ENCODE data around the gene ENTR1. TPM values are rescaled to one million over a fixed set of nuclear protein-coding genes. Genes with fewer than 3 reads are reported as not detected.

The ENTR1 gene
- total and polyA plus RNA-seq, 10 of the 15 experiments (the other 5 are each of a cell fraction or from before 2014, with no cell fraction given): 8.2 to 96.4 (median 41.1) TPM

DNA sequence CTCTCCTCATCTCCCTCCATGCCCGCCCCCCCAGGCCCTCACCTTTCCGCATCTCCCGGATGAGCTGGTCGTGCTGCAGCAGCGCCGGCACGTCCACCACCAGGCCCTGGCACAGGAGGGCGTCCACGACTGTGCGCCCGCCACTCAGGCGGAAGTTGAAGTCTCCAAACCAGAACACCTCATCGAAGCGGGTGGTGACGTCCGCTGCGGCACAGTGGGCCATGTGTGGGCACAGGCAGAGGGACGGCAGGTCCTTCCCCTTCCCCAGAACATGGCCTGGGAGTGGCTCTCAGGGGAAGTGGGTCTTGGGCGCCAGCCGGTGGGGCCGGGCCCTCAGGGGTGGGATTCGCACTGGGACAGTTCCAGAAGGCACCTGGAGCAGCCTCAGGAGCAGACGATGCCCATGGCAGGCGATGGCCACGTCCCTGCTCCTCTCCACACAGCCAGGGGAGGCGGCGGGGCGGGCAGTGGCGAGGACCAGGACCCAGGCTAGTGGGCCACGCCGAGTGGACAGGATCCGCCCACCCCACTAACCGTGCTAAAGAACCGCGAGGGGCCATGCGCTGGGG lies 21.5 kb upstream of the ENTR1 start:
- SMC1A ChIA-PET (ENCODE audit: uncharacterized antibody, unreplicated experiment): no interaction called here
- no TSS peak for BruUV-seq (replicated peaks)
- POLR2A ChIA-PET: no interaction called here
- Histone ChIP-seq H3K9me3 (replicated peaks; ENCODE audit: control insufficient read depth, insufficient read depth, low read length) (no peaks in the 10 kb centered on the region), H3K4me1 (ENCODE audit: control insufficient read depth, insufficient read depth, low read length) (no peaks in the 10 kb centered on the region), H2AFZ (ENCODE audit: control insufficient read depth, low read depth, low read length) (no peak overlapping the region), H4K20me1 (ENCODE audit: control insufficient read depth, insufficient read depth) (no peaks in the 10 kb centered on the region), H3K27me3 (replicated peaks in 1 of 2; ENCODE audit: control insufficient read depth in 2 of 2, insufficient read depth in 2 of 2, low read length in 1 of 2) (no peaks in the 10 kb centered on the region), H3K36me3 (ENCODE audit: control insufficient read depth in 2 of 2, insufficient read depth in 2 of 2, low read length in 1 of 2) (peaks cover 0 to 13% of the 10 kb centered on the region in 2 experiments; a peak in 3 of 4 replicates), H3K4me3 (no peak overlapping the region), H3K27ac (ENCODE audit: control insufficient read depth, insufficient read depth) (no peak overlapping the region), H3K79me2 (ENCODE audit: control insufficient read depth, insufficient read depth, low read length) (peaks cover 13% of the 10 kb centered on the region), H3K4me2 (ENCODE audit: control insufficient read depth, insufficient read depth) (no peak overlapping the region), H3K9ac (ENCODE audit: control insufficient read depth, insufficient read depth, low read length) (no peak overlapping the region)
- CTCF ChIA-PET: no interaction called here
- TF ChIP-seq SIX5 (IDR thresholded peaks at IDR 0.05; ENCODE audit: low read depth, low read length, severe bottlenecking) (no peak), STAT3 (IDR thresholded peaks at IDR 0.05; ENCODE audit: low read depth, low read length) (no peak), SP1 (IDR thresholded peaks at IDR 0.05; ENCODE audit: low read depth, low read length) (no peak), HCFC1 (IDR thresholded peaks at IDR 0.05; ENCODE audit: low read length) (no peak), POLR2AphosphoS2 (IDR thresholded peaks at IDR 0.05; ENCODE audit: low read depth, low read length) (no peak), RCOR1 (conservative IDR thresholded peaks at IDR 0.05; ENCODE audit: low read depth, low read length) (no peak), ATF7 (IDR thresholded peaks at IDR 0.05; ENCODE audit: low read depth) (no peak), NKRF (conservative IDR thresholded peaks at IDR 0.05) (no peak), HDGF (IDR thresholded peaks at IDR 0.05) (no peak), BRCA1 (IDR thresholded peaks at IDR 0.05; ENCODE audit: low read depth, low read length) (no peak)
- intact Hi-C loops (cut with micrococcal nuclease; ENCODE audit: unreplicated experiment): no loop called here
- no peak for DNase-seq (ENCODE audit: low read depth, low spot score)
- FAIRE-seq: no peak
- in situ Hi-C loops (cut with MboI): no loop called here
- 92% methylated on average over 26 of the region's 36 CpGs for WGBS (ENCODE audit: insufficient coverage, insufficient replicate concordance, low lambda C conversion rate, missing lambda C conversion rate)
- ATAC-seq: no peak
- RAD21 ChIA-PET (ENCODE audit: unreplicated experiment): no interaction called here

Data from GM12878 (cell line).